Thyroid gland (tissue), 4 donors: ENCODE results near the gene ERC1.

Experiments
- POLR2A ChIP-seq, 2 donors: fragments of 450-650 bp; IDR thresholded peaks; one replicate each; pipeline ENCODE4 v1.6.1; 2017; ENCODE audit warnings: antibody characterized with exemption in 2 of 2, mild to moderate bottlenecking in 2 of 2, moderate library complexity in 1 of 2
- TF ChIP-seq, protein P1 (sequence below), 6 experiments: fragments of 200-600 bp in 3 of 6; fragments of 450-650 bp in 3 of 6; sonication (generic) in 3 of 6; IDR thresholded peaks; one replicate each; pipeline ENCODE4 v1.5.1; 2016 to 2019; ENCODE audit warnings: antibody characterized with exemption in 6 of 6, mild to moderate bottlenecking in 2 of 6, inconsistent platforms in 1 of 6, moderate library complexity in 1 of 6

DNA sequence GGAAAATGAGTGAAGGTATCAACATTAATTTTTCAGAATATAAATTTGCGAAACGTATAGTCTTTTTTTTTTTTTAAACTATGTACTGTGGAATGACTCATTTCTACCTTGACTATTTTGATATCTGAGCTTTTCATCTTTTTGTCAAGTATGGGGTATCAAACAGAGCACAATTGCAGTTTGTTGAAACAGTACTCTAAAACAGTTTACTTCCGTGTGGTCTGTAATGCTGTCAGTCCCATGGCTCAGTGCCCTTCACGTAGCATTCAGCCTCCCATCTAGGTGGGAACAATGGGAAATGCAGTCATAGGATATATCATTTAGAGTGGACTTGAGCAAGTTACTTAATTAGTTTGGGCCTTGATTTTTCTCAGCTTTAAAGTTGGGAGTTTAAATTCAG lies 139.5 kb downstream of the ERC1 start:
- no peak for TF ChIP-seq POLR2A (IDR thresholded peaks at IDR 0.05)
- TF ChIP-seq, protein P1, sequence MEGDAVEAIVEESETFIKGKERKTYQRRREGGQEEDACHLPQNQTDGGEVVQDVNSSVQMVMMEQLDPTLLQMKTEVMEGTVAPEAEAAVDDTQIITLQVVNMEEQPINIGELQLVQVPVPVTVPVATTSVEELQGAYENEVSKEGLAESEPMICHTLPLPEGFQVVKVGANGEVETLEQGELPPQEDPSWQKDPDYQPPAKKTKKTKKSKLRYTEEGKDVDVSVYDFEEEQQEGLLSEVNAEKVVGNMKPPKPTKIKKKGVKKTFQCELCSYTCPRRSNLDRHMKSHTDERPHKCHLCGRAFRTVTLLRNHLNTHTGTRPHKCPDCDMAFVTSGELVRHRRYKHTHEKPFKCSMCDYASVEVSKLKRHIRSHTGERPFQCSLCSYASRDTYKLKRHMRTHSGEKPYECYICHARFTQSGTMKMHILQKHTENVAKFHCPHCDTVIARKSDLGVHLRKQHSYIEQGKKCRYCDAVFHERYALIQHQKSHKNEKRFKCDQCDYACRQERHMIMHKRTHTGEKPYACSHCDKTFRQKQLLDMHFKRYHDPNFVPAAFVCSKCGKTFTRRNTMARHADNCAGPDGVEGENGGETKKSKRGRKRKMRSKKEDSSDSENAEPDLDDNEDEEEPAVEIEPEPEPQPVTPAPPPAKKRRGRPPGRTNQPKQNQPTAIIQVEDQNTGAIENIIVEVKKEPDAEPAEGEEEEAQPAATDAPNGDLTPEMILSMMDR (IDR thresholded peaks at IDR 0.05): no peak
